Measurements from ENCODE around the gene METTL8. TPM values are rescaled to one million over a fixed set of nuclear protein-coding genes. Genes with fewer than 3 reads are reported as not detected.

Gene METTL8
- total RNA-seq, 4 donors from 2014 or later, result 10.6 to 13.7 (median 13.2) TPM

DNA sequence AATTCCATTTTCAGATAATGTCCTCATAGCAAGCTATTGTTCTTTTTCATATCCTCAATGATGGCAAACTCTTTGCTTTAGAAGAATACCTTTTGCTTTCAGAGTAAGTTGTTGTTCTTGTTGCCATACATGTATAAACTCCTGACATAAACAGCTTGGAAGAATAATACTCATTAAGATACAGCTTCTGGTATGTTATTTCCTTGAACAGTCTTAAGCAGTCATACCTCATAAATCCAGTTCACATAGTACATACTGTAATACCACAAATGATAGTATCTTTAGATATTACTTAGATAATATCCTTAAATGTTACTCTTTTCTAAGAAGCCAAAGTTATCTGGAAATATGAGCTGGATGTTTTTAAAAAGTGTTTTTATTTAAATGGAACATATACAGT lies 23.2 kb downstream of the METTL8 start:
- Histone ChIP-seq H3K9me3 (no peaks in the 10 kb centered on the region), H3K4me1 (no peaks in the 10 kb centered on the region), H3K36me3 (no peaks in the 10 kb centered on the region), H3K4me3 (replicated peaks in 1 of 3) (no peak overlapping the region), H3K27me3 (no peaks in the 10 kb centered on the region), H3K27ac (no peak overlapping the region)
- intact Hi-C loops (cut with DNase I), result loop anchor here (10.0 kb wide), 1 partner anchor 246 kb away; the partner anchor contains the start of gene TLK1
- DNase-seq, result no peak
- TF ChIP-seq CTCF (IDR thresholded peaks at IDR 0.05) (no peak), POLR2A (IDR thresholded peaks at IDR 0.05) (no peak)

- intact Hi-C loops (cut with DNase I), result loop anchor here (10.0 kb wide), 1 partner anchor 245 kb away; the partner anchor contains the start of gene TLK1
- TF ChIP-seq POLR2A (IDR thresholded peaks at IDR 0.05) (no peak), CTCF (IDR thresholded peaks at IDR 0.05) (no peak)
- Histone ChIP-seq H3K27me3 (no peaks in the 10 kb centered on the region), H3K4me3 (replicated peaks in 1 of 3) (no peak overlapping the region), H3K4me1 (no peaks in the 10 kb centered on the region), H3K36me3 (no peaks in the 10 kb centered on the region), H3K9me3 (no peaks in the 10 kb centered on the region), H3K27ac (no peak overlapping the region)
- WGBS, 2 donors, result 82 to 84% methylated on average over 4 of the region's 4 CpGs
- no peak for DNase-seq
Observed at GRCh38 chr2:171410101-171410500, 23.7 kb downstream of the METTL8 start.

- intact Hi-C loops (cut with DNase I), result no loop called here
- H3K36me3 ChIP-seq, result no peaks in the 10 kb centered on the region
- 79 to 86% methylated on average over 8 of the region's 8 CpGs for WGBS, 2 donors
- H3K9me3 ChIP-seq, result no peaks in the 10 kb centered on the region
- no peak for TF ChIP-seq POLR2A (IDR thresholded peaks at IDR 0.05)
- no peak for TF ChIP-seq CTCF (IDR thresholded peaks at IDR 0.05)
- no peak overlapping the region for H3K27ac ChIP-seq
- DNase-seq, result no peak
- no peaks in the 10 kb centered on the region for H3K27me3 ChIP-seq
- H3K4me1 ChIP-seq, result no peaks in the 10 kb centered on the region
- H3K4me3 ChIP-seq (replicated peaks in 1 of 3), result no peak overlapping the region
Observed at GRCh38 chr2:171409436-171409971, 24.3 kb downstream of the METTL8 start.

GRCh38 chr2:171407676-171408044 lies 26.1 kb downstream of the METTL8 start:
- H3K27me3 ChIP-seq, result no peaks in the 10 kb centered on the region
- WGBS, 2 donors, result 96 to 97% methylated on average over 1 of the region's 1 CpG

More at GRCh38 chr2:171407676-171408044, 26.1 kb downstream of the METTL8 start:
- Histone ChIP-seq H3K4me3 (replicated peaks in 1 of 3) (no peak overlapping the region), H3K36me3 (no peaks in the 10 kb centered on the region), H3K9me3 (no peaks in the 10 kb centered on the region), H3K27ac (no peak overlapping the region), H3K4me1 (no peaks in the 10 kb centered on the region)
- TF ChIP-seq CTCF (IDR thresholded peaks at IDR 0.05), result no peak
- no peak for TF ChIP-seq POLR2A (IDR thresholded peaks at IDR 0.05)
- intact Hi-C loops (cut with DNase I), result no loop called here
- no peak for DNase-seq

Measured in thyroid gland (tissue), 4 donors.